AG10803 (cell line): ENCODE measurements around the gene A3GALT2.

Source experiments
- DNase-seq: peaks from one replicate; pipeline ENCODE4 v3.0.0; 2010; ENCODE audit warnings: low read depth
- H3K4me3 ChIP-seq: 2 replicates; pipeline ENCODE4 v1.5.1; 2011; ENCODE audit warnings: mild to moderate bottlenecking, low read length, control low read depth
- CTCF ChIP-seq: conservative IDR thresholded peaks from 2 replicates; pipeline ENCODE4 v1.5.1; 2011; ENCODE audit warnings: mild to moderate bottlenecking, low read length, control low read depth, inconsistent platforms

Gene A3GALT2

DNA sequence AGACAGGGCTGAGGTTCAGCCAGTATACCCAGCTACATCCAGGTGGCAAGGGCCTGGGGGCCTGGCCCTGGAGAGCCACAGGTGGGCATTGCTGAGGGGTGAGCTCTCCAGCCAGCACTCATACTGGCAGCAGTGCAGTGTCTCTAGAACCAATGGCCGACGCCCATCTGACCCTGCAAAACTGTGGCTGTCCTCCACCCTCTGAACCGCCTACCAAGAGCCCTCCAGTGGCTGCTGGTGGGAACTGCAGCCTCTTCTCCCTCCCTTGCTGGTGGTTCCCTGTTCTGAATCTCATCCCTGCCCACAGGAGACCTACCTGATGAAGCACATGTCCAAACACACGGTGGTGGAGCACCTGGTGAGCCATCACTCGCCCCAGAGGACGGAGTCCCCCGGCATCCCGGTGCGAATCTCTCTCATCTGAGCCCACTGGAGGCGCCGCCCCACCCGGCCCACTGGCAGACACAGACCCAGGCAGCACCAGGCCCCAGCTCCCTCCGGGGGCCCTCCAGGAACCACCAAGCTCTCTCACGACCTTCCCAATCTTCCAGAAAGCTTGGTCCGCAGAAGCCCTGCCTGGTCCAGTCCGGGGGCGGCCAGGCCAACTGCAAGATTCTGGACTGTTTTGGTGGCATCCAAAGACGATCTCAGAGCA, 22.1 kb downstream of the A3GALT2 start:
- peak; percentile 94 for TF ChIP-seq CTCF
- H3K4me3 ChIP-seq = no peak overlapping the region
- peak; percentile 57 for DNase-seq

- no peak overlapping the region for H3K4me3 ChIP-seq
- TF ChIP-seq CTCF = no peak
- DNase-seq = no peak
These were observed 22.8 kb downstream of the A3GALT2 start for GRCh38 chr1:33297911-33298622.

DNA sequence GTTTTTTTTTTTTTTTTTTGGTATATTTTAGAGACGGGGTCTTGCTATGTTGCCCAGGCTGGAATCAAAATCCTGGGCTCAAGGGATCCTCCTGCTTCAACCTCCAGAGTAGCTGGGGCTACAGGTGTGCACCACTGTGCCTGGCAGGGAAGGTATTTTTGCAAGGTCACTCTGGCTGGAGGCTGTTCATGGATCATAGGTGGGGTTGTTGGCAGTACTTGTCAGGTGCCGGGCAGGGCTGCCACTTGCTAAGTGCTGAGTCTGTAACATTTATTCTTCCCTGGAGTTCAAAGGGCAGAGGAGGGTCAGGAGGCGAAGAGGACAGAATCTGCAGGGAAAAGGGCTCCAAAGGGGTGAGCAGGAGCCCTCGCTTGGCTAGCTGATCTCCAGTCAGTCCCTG, 24.1 kb downstream of the A3GALT2 start:
- no peak for TF ChIP-seq CTCF
- no peak overlapping the region for H3K4me3 ChIP-seq
- DNase-seq = no peak

- no peak for TF ChIP-seq CTCF
- H3K4me3 ChIP-seq = no peak overlapping the region
- peak; percentile 41 for DNase-seq
These were observed 24.8 kb downstream of the A3GALT2 start for GRCh38 chr1:33296082-33296458.

GRCh38 chr1:33295450-33296081, 25.3 kb downstream of the A3GALT2 start:
- peak; percentile 88 for TF ChIP-seq CTCF
- peak; percentile 72 for DNase-seq
- H3K4me3 ChIP-seq = no peak overlapping the region

GRCh38 chr1:33295023-33295422, 25.9 kb downstream of the A3GALT2 start:
- H3K4me3 ChIP-seq = no peak overlapping the region
- no peak for DNase-seq
- no peak for TF ChIP-seq CTCF
